SJCRH30 (cell line): ENCODE data around the gene KDR. TPM values are rescaled to one million over a fixed set of nuclear protein-coding genes. Genes with fewer than 3 reads are reported as not detected.

Source experiments
- DNase-seq, 2 experiments: peaks; one replicate each; pipeline ENCODE4 v3.0.0-alpha.2; 2015 to 2020
- H3K27ac ChIP-seq: fragments of 250-450 bp; sonication (Bioruptor Pico); 2 replicates; pipeline ENCODE4 v1.5.1; 2020; ENCODE audit warnings: mild to moderate bottlenecking, moderate library complexity
- H3K27me3 ChIP-seq: fragments of 250-450 bp; sonication (Bioruptor Pico); 2 replicates; pipeline ENCODE4 v1.5.1; 2020; ENCODE audit warnings: mild to moderate bottlenecking, moderate library complexity
- H3K36me3 ChIP-seq: fragments of 250-450 bp; sonication (Bioruptor Pico); 2 replicates; pipeline ENCODE4 v1.5.1; 2020; ENCODE audit warnings: mild to moderate bottlenecking, moderate library complexity
- H3K4me1 ChIP-seq: fragments of 250-450 bp; sonication (Bioruptor Pico); 2 replicates; pipeline ENCODE4 v1.5.1; 2020; ENCODE audit warnings: mild to moderate bottlenecking, moderate library complexity
- H3K4me3 ChIP-seq: fragments of 250-450 bp; sonication (Bioruptor Pico); 2 replicates; pipeline ENCODE4 v1.5.1; 2020; ENCODE audit warnings: mild to moderate bottlenecking, moderate library complexity
- H3K9me3 ChIP-seq: fragments of 250-450 bp; sonication (Bioruptor Pico); replicated peaks from 2 replicates; pipeline ENCODE4 v1.5.1; 2020; ENCODE audit warnings: mild to moderate bottlenecking, moderate library complexity
- total RNA-seq: library from RNA; depleted of rRNA; stranded (reverse); fragments of >200 nt; shearing (Covaris generic); gene quantifications from 2 replicates; pipeline ENCODE4 v1.2.3, GENCODE V29; 2014

KDR gene
- total RNA-seq, 1 experiment from 2014 or later = 0.38 TPM

GRCh38 chr4:55103224-55103623 lies 22.2 kb downstream of the KDR start:
- Histone ChIP-seq H3K9me3 (no peaks in the 10 kb centered on the region), H3K4me3 (no peak overlapping the region), H3K36me3 (no peaks in the 10 kb centered on the region), H3K27me3 (no peaks in the 10 kb centered on the region), H3K4me1 (no peaks in the 10 kb centered on the region), H3K27ac (no peak overlapping the region)
- DNase-seq = no peak

GRCh38 chr4:55099816-55100215 lies 25.6 kb downstream of the KDR start:
- no peaks in the 10 kb centered on the region for H3K36me3 ChIP-seq
- H3K27me3 ChIP-seq = no peaks in the 10 kb centered on the region
- no peak overlapping the region for H3K27ac ChIP-seq
- no peaks in the 10 kb centered on the region for H3K9me3 ChIP-seq
- no peaks in the 10 kb centered on the region for H3K4me1 ChIP-seq
- no peak for DNase-seq
- H3K4me3 ChIP-seq = no peak overlapping the region

GRCh38 chr4:55098456-55099204 lies 26.8 kb downstream of the KDR start:
- Histone ChIP-seq H3K9me3 (no peaks in the 10 kb centered on the region), H3K27ac (no peak overlapping the region), H3K27me3 (no peaks in the 10 kb centered on the region), H3K36me3 (no peaks in the 10 kb centered on the region), H3K4me1 (no peaks in the 10 kb centered on the region), H3K4me3 (no peak overlapping the region)
- no peak for DNase-seq

- DNase-seq = no peak
- no peak overlapping the region for H3K4me3 ChIP-seq
- H3K9me3 ChIP-seq = no peaks in the 10 kb centered on the region
- no peaks in the 10 kb centered on the region for H3K27me3 ChIP-seq
- no peaks in the 10 kb centered on the region for H3K36me3 ChIP-seq
- no peaks in the 10 kb centered on the region for H3K4me1 ChIP-seq
- H3K27ac ChIP-seq = no peak overlapping the region
Measured at GRCh38 chr4:55096619-55097018, 28.8 kb downstream of the KDR start.

GRCh38 chr4:55096045-55096444 lies 29.4 kb downstream of the KDR start:
- Histone ChIP-seq H3K27me3 (no peaks in the 10 kb centered on the region), H3K9me3 (no peaks in the 10 kb centered on the region), H3K36me3 (no peaks in the 10 kb centered on the region), H3K27ac (no peak overlapping the region), H3K4me3 (no peak overlapping the region), H3K4me1 (no peaks in the 10 kb centered on the region)
- DNase-seq = no peak

GRCh38 chr4:55092504-55092903 lies 32.9 kb downstream of the KDR start:
- Histone ChIP-seq H3K27me3 (no peaks in the 10 kb centered on the region), H3K4me3 (no peak overlapping the region), H3K9me3 (no peaks in the 10 kb centered on the region), H3K4me1 (no peaks in the 10 kb centered on the region), H3K27ac (no peak overlapping the region), H3K36me3 (no peaks in the 10 kb centered on the region)
- DNase-seq = no peak

GRCh38 chr4:55089916-55090315 lies 35.5 kb downstream of the KDR start:
- H3K4me3 ChIP-seq = no peak overlapping the region
- H3K27ac ChIP-seq = no peak overlapping the region
- no peaks in the 10 kb centered on the region for H3K27me3 ChIP-seq
- no peaks in the 10 kb centered on the region for H3K9me3 ChIP-seq
- H3K4me1 ChIP-seq = no peaks in the 10 kb centered on the region
- no peak for DNase-seq
- no peaks in the 10 kb centered on the region for H3K36me3 ChIP-seq

- Histone ChIP-seq H3K27me3 (0 out of 2 replicates have a peak, but pooled peaks cover 4% of the 10 kb centered on the region), H3K9me3 (no peaks in the 10 kb centered on the region), H3K27ac (no peak overlapping the region), H3K4me3 (no peak overlapping the region), H3K36me3 (no peaks in the 10 kb centered on the region), H3K4me1 (no peaks in the 10 kb centered on the region)
- no peak for DNase-seq
Measured at GRCh38 chr4:55087913-55088260, 37.5 kb downstream of the KDR start.

GRCh38 chr4:55087009-55087912 lies 38.1 kb downstream of the KDR start:
- no peak overlapping the region for H3K4me3 ChIP-seq
- 0 out of 2 replicates have a peak, but pooled peaks cover 4% of the 10 kb centered on the region for H3K27me3 ChIP-seq
- no peaks in the 10 kb centered on the region for H3K9me3 ChIP-seq
- no peak for DNase-seq
- no peak overlapping the region for H3K27ac ChIP-seq
- H3K4me1 ChIP-seq = no peaks in the 10 kb centered on the region
- H3K36me3 ChIP-seq = no peaks in the 10 kb centered on the region

GRCh38 chr4:55086578-55086977 lies 38.8 kb downstream of the KDR start:
- Histone ChIP-seq H3K27ac (no peak overlapping the region), H3K4me1 (no peaks in the 10 kb centered on the region), H3K4me3 (no peak overlapping the region), H3K36me3 (no peaks in the 10 kb centered on the region), H3K9me3 (no peaks in the 10 kb centered on the region), H3K27me3 (0 out of 2 replicates have a peak, but pooled peaks cover 4% of the 10 kb centered on the region)
- no peak for DNase-seq

- no peak overlapping the region for H3K27ac ChIP-seq
- H3K9me3 ChIP-seq = no peaks in the 10 kb centered on the region
- no peaks in the 10 kb centered on the region for H3K36me3 ChIP-seq
- 0 out of 2 replicates have a peak, but pooled peaks cover 4% of the 10 kb centered on the region for H3K27me3 ChIP-seq
- no peak for DNase-seq
- H3K4me3 ChIP-seq = no peak overlapping the region
- no peaks in the 10 kb centered on the region for H3K4me1 ChIP-seq
Measured at GRCh38 chr4:55083735-55084134, 41.7 kb downstream of the KDR start.

GRCh38 chr4:55082756-55083155 lies 42.6 kb downstream of the KDR start:
- Histone ChIP-seq H3K4me1 (no peaks in the 10 kb centered on the region), H3K9me3 (no peaks in the 10 kb centered on the region), H3K27me3 (0 out of 2 replicates have a peak, but pooled peaks cover 4% of the 10 kb centered on the region), H3K27ac (no peak overlapping the region), H3K4me3 (no peak overlapping the region), H3K36me3 (no peaks in the 10 kb centered on the region)
- DNase-seq = no peak

GRCh38 chr4:55080174-55080865 lies 45.1 kb downstream of the KDR start:
- no peak overlapping the region for H3K27ac ChIP-seq
- 0 out of 2 replicates have a peak, but pooled peaks cover 4% of the 10 kb centered on the region for H3K27me3 ChIP-seq
- no peak for DNase-seq
- H3K36me3 ChIP-seq = no peaks in the 10 kb centered on the region
- H3K4me3 ChIP-seq = no peak overlapping the region
- no peaks in the 10 kb centered on the region for H3K4me1 ChIP-seq
- H3K9me3 ChIP-seq = no peaks in the 10 kb centered on the region

GRCh38 chr4:55079451-55080173 lies 45.8 kb downstream of the KDR start:
- Histone ChIP-seq H3K9me3 (no peaks in the 10 kb centered on the region), H3K4me1 (no peaks in the 10 kb centered on the region), H3K36me3 (no peaks in the 10 kb centered on the region), H3K27ac (no peak overlapping the region), H3K4me3 (no peak overlapping the region), H3K27me3 (0 out of 2 replicates have a peak, but pooled peaks cover 4% of the 10 kb centered on the region)
- DNase-seq = no peak
